ENCODE data around the gene MCOLN1.

MCOLN1 gene

DNA sequence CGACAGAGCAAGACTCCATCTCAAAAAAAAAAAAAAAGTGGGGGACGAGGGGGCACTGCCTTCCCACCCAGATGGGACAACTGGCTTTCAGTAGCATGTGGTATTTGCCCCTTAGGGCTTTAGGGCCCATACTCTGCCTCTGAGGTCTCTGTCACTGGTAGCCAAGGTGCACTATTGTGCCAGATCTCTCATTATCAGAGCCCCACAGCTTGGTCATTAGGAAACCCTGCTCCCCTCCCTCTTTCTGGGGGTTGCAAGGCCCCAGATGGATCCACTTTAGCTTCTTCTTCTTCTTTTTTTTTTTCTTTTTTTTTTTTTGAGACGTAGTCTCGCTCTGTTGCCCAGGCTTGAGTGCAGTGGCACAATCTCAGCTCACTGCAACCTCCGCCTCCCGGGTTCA is 17.7 kb upstream of the MCOLN1 start:
- DNase-seq: no peak

DNA sequence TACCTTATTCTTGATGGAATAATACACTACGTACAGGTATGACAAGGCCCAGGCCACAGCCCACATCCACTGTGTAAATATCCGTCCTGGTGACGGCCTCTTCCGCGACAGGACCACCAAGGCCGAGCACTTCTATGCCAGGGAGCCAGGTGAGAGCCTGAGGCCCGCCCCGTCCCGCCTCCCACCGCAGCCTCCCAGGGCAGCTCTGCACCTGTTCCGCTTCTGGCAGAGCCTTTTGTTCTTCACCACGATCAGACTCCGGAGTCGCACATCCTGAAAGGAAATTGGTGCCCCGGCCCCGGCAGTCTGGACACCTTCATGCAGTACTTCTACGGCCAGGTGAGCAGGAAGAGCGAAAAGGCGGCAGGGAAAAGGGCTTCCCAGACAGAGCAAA is 17.1 kb upstream of the MCOLN1 start:
- no peak for DNase-seq

DNA sequence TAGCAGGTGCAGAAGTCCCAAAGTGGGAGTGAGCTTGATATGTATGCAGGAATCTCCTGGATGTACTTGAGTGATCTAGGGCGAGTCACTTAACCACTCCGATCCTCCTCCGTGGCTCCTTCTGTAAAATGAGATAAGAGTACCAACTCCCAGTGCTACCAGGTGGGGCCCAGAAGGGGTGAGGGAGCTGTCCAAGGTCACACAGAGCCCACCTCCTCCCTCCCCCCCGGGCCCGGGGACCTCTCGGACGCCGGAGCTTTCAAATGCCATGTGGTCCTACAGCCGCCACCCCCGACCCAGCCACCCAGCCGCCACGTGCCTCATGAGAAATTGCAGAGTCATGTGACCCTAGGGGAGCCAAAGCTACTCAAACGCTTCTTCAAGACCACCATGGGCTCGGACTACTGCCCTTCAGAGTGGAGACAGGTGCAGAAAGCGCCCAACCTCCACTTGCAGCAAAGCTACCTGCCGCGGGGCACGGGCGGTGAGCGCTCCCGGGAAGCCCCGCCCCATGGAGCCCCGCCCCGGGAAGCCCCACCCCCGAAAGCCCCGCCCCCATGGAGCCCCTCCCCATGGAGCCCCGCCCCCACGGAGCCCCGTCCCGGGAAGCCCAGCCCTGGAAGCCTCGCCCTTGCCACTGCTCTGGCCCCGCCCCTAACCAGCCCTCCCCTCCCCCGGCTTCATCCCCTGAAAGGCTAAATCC is 16.6 kb upstream of the MCOLN1 start:
- DNase-seq: no peak

DNA sequence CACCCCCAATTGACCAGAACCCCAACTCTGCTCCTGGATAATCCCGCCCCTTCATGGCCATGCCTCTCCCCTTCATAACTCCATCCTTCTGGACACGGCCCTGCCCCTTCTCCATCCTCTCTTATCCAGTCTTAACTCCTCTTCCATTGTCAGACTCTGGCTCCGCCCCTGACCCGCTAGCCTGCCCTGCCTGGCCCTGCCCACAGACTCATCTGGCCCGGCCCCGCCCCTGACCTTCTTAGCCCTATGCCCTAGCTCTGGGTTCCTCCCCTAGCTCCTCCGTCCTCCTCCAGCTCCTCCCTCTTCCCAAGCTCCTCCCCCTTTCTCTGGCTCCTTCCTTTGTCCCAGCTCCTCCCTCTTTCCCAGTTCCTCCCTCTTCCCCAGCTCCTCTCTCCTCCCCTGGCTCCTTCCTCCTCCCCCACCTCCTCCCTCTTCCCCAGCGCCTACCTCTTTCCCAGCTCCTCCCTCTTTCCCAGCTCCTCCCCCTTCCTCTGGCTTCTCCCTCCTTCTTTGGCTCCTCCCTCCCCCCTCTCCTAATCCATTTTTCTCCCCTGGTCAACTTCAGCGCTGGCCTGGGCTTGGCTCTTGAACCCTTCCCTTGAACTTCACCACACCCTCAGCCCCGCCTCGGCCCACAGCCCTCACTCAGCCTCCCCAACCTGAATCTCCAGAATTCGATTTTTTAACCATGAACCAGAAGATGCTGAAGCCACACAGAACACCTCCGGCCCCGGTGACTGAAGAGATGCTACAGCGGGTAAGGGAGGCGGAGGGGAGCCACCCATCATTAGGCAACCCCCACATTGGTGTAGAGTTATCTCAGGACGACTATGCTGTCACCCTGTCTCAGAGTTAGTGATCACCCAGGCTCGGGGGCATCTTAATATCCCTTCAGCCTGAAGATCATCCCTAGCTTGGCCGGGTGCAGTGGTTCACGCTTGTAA is 15.8 kb upstream of the MCOLN1 start:
- DNase-seq: peak in 2 of 14 donors; percentile 6 to 17

DNA sequence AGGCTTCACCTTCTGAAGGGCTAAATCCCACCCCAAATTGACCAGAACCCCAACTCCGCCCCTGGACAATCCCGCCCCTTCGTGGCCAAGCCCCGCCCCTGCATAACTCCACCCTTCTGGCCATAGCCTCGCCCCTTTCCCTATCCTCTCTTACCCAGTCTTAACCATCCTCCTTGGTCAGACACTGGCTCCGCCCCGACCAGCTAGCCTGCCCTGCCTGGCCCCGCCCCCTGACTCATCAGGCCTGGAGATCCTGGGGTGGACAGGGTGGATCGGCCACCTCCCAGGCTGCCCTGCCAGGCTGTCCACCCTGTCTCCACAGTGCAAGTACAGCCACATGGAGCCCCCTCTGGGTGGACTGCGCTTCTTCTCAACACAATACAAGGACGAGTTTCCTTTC is 14.5 kb upstream of the MCOLN1 start:
- DNase-seq: peak in 2 of 14 donors; percentile 22 to 49

DNA sequence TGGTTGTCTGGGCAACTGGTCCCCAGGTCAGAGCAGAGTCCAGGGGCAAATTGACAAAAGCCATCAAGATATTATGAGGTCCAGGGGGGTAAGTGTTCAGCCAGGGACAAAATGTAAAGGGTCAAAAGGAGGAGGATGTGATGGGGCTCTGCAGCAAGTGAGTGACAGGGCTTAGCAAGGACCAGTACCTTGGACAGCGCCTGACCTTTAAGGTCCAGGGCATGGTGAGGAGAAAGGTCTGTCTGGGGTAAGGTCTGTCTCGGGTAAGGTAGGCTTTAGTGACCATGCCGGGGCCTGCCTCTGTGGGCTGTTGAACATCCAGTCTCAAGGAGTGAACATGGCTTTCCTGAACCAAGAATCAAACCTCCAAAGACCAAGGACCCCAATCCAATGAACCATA is 12.8 kb upstream of the MCOLN1 start:
- DNase-seq: no peak

DNA sequence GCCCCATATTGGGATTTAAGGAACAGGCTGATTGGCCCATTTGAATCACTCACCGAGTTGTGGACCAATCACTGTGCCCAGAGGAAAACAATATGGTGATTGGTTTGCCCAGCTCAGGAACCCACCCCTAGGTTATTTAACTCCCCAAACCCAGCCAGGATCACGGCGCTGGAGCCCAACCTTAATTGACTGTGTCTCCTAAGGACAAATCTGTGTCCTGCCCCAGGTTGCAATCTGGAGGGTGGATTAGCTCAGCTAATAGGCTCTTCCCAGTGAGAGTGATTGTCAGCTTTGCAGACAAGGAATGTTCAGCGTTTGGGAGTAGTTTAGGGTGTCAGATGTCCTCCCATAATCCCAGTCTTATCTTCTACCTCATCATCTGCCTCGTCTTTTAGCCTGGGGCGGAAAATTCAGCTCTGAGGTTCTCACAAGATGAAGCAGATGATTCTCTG is 10.0 kb upstream of the MCOLN1 start:
- no peak for DNase-seq

DNA sequence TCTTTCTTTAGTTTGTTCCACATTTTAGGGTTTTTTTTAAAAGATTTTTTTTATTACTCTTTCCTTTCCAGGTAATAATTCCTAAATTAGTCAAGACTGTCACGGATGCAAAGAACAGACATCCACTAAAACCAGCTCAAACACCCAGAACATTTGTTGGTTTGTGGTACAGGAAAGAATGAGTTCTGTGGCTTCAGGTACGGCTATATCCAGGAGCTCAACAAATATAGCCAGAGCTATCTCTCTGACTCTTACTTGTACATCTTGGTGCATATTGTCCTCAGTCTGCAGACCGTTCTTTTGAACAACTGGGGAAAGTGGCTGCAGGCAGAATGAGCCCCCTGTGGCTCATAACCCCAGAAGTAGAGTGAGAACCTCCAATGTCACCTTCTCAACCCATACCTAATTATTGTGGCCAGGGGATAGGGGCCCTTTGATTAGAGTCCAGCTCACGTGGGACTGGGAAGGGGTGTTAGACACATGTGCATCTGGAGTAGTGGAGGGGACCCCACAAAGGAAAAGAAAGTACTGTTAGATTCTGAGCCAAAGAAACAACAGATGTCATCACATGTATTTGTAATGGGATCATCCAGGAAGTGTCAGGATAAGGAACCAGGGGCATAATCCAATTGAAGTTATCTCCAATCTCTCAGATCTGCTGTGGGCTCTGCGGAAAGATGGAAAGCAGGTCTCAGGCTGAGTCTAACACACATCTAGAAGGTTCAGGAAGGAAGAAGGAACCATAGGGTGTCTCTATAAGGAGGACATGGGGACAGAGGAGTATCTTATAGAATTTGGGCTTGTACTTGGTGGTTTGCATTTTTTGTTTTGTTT is 8.4 kb upstream of the MCOLN1 start:
- DNase-seq: no peak

DNA sequence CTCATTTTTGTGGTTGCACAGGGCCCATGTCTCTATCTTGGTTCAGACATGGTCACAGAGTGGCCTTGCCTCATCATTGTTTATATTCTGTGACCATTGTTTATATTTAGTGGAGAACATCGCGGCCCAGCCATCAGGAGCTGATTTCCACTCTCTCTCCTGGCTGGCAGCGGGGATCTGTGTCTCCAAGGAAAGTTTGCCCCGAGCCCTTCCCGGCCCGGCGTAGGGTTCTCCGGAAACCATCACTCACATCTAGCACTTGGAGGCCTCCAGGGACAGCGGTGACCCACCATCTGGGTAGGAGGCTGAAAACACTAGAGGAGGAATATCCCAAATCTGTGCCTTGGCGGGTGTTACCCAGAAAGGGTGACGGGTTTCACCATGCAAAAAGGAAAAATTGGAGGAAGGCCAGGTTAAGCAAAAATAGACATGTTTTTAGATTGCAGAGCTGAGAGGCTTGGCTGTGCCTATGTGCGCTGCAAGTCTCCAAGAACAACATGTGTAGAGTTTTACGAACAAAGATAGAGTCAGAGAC is 7.2 kb upstream of the MCOLN1 start:
- DNase-seq: peak in 1 of 14 donors; percentile 33

DNA sequence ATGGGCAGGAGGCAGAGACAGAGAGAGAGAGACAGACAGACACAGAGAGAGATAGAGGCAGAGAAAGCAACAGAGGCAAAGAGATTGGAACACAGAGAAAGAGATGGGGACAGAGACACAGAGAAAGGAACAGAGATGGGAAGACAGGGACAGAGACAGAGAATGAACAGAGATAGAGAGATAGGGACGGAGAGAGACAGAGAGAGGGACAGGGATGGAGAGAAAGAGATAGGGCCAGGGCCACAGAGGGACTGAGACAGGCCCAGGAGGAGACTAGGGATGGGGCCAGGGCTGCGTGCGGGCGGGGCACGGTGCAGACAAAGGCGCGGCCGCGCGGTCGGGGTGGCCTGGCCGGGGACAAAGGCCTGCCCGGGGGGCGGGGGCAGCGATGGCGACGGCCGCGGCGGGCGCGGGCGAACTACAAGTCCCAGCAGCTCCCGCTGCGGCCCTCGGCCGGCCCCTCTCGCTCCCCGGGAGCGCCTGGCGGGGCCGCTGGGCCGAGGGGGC is 6.7 kb upstream of the MCOLN1 start, which contains the start of gene ZNF358:
Gene ZNF358 (plus strand): TSS at position 459 of the 507 bp plus-strand sequence. CDS start 3,140 bp downstream, outside the sequence.
- DNase-seq: peak in 13 of 14 donors; percentile 6 to 82 (median 52)

DNA sequence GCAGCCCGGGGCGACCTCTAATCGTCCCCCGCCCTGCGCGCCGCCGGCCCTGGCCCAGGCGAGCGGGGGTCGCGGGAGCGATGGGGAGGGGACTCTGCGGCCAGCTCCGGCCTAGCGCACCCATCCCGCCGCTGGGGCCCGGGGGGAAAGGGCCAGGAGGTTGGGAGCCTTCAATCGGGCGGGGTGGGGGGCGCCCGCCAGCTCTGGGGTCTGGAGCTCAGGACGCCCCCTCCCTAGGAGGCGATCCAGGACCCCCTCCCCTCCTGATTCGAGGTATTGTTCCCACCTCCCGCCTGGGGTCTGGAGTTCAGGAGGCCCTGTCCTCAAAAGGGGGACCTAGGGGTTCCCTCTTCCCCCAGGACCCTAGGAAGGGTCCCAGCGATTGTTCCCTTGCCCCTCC is 6.1 kb upstream of the MCOLN1 start:
- DNase-seq: no peak

DNA sequence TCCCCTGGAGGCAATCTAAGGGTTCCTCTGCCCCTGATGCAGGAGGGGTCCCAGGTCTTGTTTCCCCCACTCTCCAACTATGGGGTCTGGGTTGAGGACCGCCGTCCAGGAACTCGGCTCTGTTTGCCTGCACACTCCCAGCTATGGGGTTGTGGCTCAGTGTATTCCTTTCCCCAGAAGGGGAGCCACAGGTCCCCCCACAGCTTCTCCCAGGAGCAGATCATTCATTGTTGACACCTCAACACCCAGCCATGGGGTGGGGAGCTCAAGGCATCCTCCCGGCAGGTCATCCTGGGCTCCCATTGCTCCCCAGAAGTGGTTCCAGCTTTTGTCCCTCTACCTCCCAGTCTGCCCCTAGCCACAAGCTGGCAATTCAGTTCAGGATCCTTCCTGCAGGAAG is 5.5 kb upstream of the MCOLN1 start:
- DNase-seq: peak in 1 of 14 donors; percentile 36

DNA sequence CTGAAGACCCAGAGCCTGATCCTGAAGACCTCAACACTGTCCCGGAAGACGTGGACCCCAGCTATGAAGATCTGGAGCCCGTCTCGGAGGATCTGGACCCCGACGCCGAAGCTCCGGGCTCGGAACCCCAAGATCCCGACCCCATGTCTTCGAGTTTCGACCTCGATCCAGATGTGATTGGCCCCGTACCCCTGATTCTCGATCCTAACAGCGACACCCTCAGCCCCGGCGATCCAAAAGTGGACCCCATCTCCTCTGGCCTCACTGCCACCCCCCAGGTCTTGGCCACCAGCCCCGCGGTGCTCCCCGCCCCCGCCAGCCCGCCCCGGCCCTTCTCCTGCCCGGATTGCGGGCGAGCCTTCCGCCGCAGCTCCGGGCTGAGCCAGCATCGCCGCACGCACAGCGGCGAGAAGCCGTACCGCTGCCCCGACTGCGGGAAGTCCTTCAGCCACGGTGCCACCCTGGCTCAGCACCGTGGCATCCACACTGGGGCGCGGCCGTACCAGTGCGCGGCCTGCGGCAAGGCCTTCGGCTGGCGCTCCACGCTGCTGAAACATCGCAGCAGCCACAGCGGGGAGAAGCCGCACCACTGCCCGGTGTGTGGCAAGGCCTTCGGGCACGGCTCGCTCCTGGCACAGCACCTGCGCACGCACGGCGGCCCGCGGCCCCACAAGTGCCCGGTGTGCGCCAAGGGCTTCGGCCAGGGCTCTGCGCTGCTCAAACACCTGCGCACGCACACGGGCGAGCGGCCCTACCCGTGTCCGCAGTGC is 2.9 kb upstream of the MCOLN1 start:
- no peak for DNase-seq

DNA sequence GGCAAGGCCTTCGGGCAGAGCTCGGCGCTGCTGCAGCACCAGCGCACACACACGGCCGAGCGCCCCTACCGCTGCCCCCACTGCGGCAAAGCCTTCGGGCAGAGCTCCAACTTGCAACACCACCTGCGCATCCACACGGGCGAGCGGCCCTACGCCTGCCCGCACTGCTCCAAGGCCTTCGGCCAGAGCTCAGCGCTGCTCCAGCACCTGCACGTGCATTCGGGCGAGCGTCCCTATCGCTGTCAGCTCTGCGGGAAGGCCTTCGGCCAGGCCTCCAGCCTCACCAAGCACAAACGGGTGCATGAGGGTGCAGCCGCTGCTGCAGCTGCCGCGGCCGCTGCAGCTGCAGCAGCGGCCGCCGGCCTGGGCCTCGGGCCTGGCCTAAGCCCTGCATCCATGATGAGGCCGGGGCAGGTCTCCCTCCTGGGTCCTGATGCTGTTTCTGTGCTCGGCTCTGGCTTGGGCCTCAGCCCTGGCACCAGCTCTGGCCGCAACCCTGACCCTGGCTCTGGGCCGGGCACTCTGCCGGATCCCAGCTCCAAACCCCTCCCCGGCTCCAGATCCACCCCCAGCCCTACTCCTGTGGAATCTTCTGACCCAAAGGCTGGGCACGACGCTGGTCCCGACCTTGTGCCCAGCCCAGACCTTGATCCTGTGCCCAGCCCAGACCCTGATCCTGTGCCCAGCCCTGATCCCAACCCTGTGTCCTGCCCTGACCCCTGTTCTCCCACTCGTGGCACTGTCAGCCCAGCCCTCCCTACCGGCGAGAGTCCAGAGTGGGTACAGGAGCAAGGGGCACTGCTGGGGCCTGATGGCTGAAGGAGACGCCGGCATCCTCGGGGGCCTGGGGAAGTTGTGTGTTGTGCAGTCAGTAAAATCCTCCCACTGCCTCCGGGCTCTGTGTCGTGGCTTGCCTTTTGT is 2.0 kb upstream of the MCOLN1 start:
- DNase-seq: peak in 6 of 14 donors; percentile 15 to 60 (median 45)

DNA sequence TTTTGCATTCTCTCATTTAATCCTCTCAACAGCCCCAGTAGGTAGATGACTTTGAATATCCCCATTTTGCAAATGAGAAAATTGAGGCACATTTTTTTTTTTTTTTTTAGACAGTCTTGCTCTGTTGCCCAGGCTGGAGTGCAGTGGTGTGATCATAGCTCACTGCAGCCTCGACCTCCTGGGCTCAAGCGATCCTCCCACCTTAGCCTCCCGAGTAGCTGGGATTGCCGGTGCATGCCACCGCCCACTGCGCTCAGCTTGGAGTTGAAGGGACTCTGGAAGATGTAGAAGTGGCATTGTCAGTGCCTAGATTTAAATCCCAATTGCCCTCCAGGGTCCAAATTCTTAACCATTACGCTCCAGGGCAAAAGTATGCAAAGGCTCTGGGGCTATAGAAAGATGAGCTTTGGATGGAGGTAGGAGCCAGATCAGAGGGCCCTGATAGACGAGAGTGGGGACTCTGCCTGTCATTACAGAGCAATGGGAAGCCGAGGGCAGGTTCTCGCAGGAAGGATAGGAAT is 813 bp upstream of the MCOLN1 start:
- DNase-seq: no peak

DNA sequence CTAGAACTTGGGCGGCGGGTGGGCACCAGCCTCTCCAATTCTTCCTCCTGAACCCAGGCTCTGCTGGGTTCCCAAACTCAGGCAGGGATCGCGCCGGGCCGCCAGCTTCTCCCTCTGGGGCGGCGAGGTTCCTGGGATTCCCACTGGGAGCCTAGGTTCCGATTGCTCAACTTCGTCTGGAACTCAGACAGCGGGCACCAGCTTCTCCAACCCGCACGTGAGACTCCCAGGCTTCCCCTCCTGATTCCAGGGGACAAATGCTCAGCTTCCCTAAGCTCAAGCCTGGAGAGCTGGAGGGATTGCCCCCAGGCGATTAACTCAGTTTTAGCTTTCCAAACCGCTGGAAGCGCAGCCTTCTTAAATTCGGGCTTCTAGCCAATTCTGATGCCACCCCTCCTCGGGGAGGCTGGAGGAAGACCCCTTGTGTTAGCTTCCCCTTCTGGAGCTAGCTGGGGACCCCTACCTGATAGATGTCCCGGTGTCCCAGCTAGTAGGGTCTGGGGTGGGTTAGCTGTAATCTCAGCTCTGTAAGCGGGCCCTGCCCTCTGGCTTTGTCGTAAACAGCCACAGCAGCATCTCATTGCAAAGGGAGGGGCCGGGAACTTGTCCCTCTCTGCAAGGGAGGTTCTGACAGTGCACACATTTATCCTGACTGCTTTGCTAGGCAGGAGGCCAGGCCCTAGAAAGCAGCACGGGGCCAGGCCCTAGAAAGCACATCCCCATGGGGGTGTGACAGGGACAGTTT is 671 bp downstream of the MCOLN1 start:
- DNase-seq: no peak

DNA sequence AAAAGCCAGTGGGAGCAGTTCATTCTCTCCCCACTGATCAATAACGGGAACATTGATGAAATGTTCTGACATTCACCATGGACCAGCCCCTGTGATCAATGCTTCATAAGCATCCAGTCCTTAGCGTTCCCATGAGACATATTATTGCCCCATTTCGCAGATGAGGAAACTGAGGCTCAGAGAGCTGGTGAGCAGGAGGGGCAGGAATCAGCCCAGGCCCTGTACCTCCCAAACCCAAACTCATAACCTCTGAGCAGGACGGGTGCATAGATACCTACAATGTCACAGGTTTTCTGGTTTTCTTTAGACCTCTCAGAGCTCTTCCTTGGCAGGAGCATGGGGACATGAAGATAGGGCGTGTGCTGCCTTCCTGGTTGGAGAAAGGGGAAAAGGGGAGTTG is 2.1 kb downstream of the MCOLN1 start:
- DNase-seq: no peak

DNA sequence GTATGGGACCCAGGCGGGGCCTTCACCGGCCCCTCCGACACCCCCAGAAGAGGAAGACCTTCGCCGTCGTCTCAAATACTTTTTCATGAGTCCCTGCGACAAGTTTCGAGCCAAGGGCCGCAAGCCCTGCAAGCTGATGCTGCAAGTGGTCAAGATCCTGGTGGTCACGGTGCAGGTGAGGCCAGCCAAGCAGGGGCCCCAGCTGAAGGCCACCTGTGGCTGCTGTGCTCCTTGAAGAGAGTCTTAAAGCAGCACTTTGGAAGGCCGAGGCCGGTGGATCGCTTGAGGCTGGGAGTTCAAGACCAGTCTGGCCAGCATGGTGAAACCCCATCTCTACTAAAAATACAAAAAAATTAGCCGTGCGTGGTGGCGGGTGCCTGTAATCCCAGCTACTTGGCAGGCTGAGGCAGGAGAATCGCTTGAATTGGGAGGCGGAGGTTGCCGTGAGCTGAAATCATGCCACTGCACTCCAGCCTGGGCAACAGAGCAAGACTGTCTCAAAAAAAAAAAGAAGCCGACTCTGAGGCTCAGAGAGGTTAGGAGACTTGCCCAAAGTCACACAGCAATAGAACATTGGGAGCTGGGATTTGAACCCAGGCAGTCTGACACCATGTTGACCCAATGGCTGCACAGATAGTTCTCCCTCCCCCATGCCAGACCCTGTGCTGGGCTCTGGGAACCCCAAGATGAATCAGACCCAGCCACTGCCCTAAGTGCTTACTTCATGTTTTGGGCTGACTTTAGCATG is 2.7 kb downstream of the MCOLN1 start:
- DNase-seq: no peak
